ENCODE measurements around the gene EPO.

DNA sequence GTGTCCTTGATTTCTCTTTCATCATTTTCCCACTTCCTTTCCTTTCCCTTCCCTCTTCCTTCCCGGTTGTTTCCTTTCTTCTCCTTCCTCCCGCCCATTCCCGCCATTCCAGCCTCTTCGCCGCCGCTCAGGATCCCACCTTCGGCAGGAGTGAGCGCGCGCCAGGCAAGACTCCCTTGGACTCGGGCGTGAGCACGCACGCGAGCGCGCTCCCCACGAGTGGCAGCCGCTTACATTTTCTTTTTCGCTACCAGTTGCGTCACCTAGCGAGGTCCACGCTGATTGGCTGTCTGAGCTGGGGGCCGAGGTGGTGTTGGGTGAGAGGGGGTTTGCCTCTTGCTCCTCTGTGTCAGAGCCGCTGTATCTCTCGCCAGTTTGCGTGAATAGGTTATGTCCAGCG, 24.9 kb downstream of the EPO start:
- TF ChIP-seq POLR2AphosphoS5 (IDR thresholded peaks at IDR 0.05; ENCODE audit: borderline replicate concordance, low read depth, low read length) (no peak), EZH2 (IDR thresholded peaks at IDR 0.05) (no peak), FOXP2 (optimal IDR thresholded peaks at IDR 0.05; ENCODE audit: control extremely low read depth, extremely low read length, insufficient read depth) (no peak)

Data from SK-N-MC (cell line).